Glutamatergic neuron (in vitro differentiated cells): ENCODE results near the gene USP24. TPM values are rescaled to one million over a fixed set of nuclear protein-coding genes. Genes with fewer than 3 reads are reported as not detected.
"Not testable (repeated sequence)": the region's sequence is repeated elsewhere in the genome, so short reads cannot be mapped to it uniquely, and the experiment has no call there.

Experiments
- DNase-seq: peaks from one replicate; pipeline ENCODE4 v3.0.0; 2022
- H3K27ac Mint-ChIP-seq: one replicate; pipeline ENCODE4 v1.8.0; 2020; ENCODE audit warnings: mild to moderate bottlenecking, mixed read lengths, inconsistent platforms; ENCODE audit not compliant: unreplicated experiment
- H3K27me3 Mint-ChIP-seq: one replicate; pipeline ENCODE4 v1.8.0; 2020; ENCODE audit warnings: mild to moderate bottlenecking, moderate library complexity, mixed read lengths, inconsistent platforms; ENCODE audit not compliant: unreplicated experiment
- H3K36me3 Mint-ChIP-seq: one replicate; pipeline ENCODE4 v1.8.0; 2020; ENCODE audit warnings: mild to moderate bottlenecking, mixed read lengths, inconsistent platforms; ENCODE audit not compliant: unreplicated experiment
- H3K4me1 Mint-ChIP-seq: one replicate; pipeline ENCODE4 v1.8.0; 2020; ENCODE audit warnings: mild to moderate bottlenecking, low read depth, mixed read lengths, inconsistent platforms; ENCODE audit not compliant: unreplicated experiment
- H3K4me3 Mint-ChIP-seq: one replicate; pipeline ENCODE4 v1.8.0; 2020; ENCODE audit warnings: mild to moderate bottlenecking, mixed read lengths, inconsistent platforms; ENCODE audit not compliant: unreplicated experiment
- H3K9me3 Mint-ChIP-seq: one replicate; pipeline ENCODE4 v1.8.0; 2020; ENCODE audit warnings: mild to moderate bottlenecking, moderate library complexity, mixed read lengths, inconsistent platforms; ENCODE audit not compliant: unreplicated experiment
- total RNA-seq: library from RNA; stranded (reverse); fragmentation: NEBNext Ultra II Directional; extraction: Animal tissue kit (Norgen Biotek cat#: 25700); gene quantifications from one replicate; pipeline ENCODE4 v1.2.1, GENCODE V29; 2021; ENCODE audit not compliant: unreplicated experiment
- TF ChIP-seq, protein P1 (sequence below): fragments of 200-600 bp; sonication (generic); IDR thresholded peaks from one replicate; pipeline ENCODE4 v1.5.0; 2021; ENCODE audit not compliant: partially characterized antibody, unreplicated experiment

USP24 gene
- total RNA-seq, 1 donor from 2014 or later, result 54.6 TPM

DNA sequence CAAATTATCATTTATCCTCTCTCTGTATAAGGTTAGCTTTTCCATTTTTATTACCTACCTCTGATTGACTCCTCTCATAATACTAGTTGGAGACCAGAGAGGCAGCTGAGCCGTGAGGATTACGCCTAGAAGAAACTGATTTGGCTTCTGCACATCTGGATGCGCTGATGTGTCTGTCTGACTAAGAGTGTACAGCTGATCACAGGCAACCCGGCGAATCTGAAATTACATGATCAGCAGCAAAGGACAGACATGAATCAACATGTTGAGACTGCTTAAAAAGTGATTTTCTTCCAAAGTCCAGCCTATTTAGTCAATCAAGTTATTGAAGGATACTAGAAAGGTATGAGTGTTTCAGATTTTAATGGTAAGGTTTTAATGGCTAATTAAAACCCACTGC, 94.6 kb downstream of the USP24 start:
- Mint-ChIP-seq H3K4me3 (no peak overlapping the region), H3K27me3 (no peaks in the 10 kb centered on the region), H3K4me1 (no peaks in the 10 kb centered on the region), H3K36me3 (peaks cover 34% of the 10 kb centered on the region), H3K9me3 (peaks cover 3% of the 10 kb centered on the region), H3K27ac (no peak overlapping the region)
- TF ChIP-seq, protein P1, sequence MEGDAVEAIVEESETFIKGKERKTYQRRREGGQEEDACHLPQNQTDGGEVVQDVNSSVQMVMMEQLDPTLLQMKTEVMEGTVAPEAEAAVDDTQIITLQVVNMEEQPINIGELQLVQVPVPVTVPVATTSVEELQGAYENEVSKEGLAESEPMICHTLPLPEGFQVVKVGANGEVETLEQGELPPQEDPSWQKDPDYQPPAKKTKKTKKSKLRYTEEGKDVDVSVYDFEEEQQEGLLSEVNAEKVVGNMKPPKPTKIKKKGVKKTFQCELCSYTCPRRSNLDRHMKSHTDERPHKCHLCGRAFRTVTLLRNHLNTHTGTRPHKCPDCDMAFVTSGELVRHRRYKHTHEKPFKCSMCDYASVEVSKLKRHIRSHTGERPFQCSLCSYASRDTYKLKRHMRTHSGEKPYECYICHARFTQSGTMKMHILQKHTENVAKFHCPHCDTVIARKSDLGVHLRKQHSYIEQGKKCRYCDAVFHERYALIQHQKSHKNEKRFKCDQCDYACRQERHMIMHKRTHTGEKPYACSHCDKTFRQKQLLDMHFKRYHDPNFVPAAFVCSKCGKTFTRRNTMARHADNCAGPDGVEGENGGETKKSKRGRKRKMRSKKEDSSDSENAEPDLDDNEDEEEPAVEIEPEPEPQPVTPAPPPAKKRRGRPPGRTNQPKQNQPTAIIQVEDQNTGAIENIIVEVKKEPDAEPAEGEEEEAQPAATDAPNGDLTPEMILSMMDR, result no peak
- no peak for DNase-seq

DNA sequence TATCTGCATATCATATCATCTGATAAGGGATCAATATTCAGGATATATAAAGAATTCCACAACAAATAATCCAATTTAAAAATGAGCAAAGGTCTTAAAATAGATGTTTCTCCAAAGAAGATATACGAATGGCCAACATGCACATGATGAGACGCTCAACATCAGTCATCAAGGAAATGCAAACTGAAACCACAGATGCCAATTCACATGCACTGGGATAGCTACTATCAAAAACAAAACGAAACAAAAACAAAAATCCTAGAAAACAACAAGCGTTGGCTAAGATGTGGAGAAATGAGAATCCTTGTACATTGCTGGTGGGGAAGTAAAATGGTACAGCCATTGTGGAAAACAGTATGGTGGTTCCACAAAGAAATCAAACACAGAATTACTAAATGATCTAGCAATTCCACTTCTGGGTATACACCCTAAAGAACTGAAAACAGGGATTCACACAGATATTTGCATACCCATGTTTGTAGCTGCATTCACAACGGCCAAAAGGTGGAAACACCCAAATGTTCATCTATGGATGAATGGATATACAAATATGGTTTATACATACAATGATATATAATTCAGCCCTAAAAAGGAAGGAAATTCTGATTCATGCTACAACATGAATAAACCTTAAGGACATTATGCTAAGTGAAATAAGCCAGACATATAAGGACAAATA, 96.4 kb downstream of the USP24 start:
- peaks cover 1% of the 10 kb centered on the region for H3K27me3 Mint-ChIP-seq
- H3K36me3 Mint-ChIP-seq, result peaks cover 33% of the 10 kb centered on the region
- H3K4me3 Mint-ChIP-seq, result no peak overlapping the region
- TF ChIP-seq, protein P1, result no peak
- H3K4me1 Mint-ChIP-seq, result no peaks in the 10 kb centered on the region
- no peak for DNase-seq
- H3K27ac Mint-ChIP-seq, result no peak overlapping the region
- peaks cover 3% of the 10 kb centered on the region for H3K9me3 Mint-ChIP-seq

DNA sequence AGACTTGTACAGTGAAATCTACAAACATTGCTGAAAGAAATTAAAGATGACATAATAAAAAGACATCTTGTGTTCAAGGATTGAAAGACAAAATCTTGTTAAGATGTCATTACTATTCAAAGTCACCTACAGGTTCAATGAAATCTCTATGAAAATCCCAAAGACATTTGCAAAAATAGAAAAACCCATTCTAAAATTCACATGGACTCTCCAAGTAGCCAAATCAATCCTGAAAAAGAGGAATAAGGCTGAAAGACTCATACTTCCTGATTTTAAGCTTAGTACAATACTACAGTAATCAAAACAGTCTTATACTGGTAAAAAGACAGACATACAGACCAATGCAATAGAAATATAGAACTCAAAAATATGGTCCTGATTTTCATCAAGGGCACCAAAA, 97.2 kb downstream of the USP24 start:
- Mint-ChIP-seq H3K9me3 (peaks cover 3% of the 10 kb centered on the region), H3K4me3 (no peak overlapping the region), H3K4me1 (no peaks in the 10 kb centered on the region), H3K27me3 (peaks cover 1% of the 10 kb centered on the region), H3K27ac (no peak overlapping the region), H3K36me3 (peaks cover 39% of the 10 kb centered on the region)
- no peak for DNase-seq
- TF ChIP-seq, protein P1, result no peak

DNA sequence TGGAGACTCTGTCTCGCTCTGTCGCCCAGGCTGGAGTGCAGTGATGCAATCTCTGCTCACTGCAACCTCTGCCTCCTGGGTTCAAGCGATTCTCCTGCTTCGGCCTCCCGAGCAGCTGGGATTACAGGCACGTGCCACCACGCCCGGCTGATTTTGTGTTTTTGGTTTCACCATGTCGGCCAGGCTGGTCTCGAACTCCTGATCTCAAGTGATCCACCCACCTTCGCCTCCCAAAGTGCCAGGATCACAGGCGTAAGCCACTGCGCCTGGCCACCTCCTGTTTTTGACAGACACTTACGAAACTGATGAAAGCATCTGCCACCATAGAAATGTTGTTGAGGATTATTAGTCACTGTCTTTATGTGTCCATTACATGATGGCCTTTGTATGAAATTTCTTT, 106.2 kb downstream of the USP24 start:
- H3K9me3 Mint-ChIP-seq, DNase-seq, H3K27me3 Mint-ChIP-seq, H3K4me1 Mint-ChIP-seq, H3K27ac Mint-ChIP-seq, H3K4me3 Mint-ChIP-seq: not testable (repeated sequence)
- H3K36me3 Mint-ChIP-seq, result peaks cover 19% of the 10 kb centered on the region

DNA sequence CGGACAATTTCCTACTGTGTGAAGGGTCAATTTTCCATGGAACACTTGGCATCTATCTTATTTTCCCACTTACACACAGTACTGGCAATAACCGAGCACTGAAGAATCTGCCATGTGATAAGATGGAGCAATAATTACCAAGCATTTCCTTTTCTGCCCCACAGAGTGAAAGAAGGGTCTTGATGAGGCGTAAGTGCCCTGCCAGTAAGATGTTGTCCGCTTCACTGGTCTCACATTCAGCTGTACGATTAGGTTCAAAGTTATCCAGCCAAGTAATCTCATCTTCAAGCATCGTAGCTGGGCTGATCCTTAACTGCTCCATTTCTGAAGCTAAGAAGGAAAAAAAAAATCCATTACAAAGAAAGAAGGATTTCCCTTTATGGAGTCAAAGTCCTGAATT, 108.1 kb downstream of the USP24 start:
- peaks cover 3% of the 10 kb centered on the region for H3K36me3 Mint-ChIP-seq
- DNase-seq, result no peak
- no peak overlapping the region for H3K4me3 Mint-ChIP-seq
- TF ChIP-seq, protein P1, result no peak
- H3K4me1 Mint-ChIP-seq, result no peaks in the 10 kb centered on the region
- no peaks in the 10 kb centered on the region for H3K9me3 Mint-ChIP-seq
- peaks cover 2% of the 10 kb centered on the region for H3K27me3 Mint-ChIP-seq
- H3K27ac Mint-ChIP-seq, result no peak overlapping the region
